GM19397 (cell line): Measurements from ENCODE around the gene GRIFIN.

Experiments used
- ATAC-seq: cut with Tn5 transposase; IDR thresholded peaks from one replicate; pipeline ENCODE4 v1.9.1; 2021; ENCODE audit warnings: mild to moderate bottlenecking, moderate library complexity; ENCODE audit not compliant: unreplicated experiment

Gene GRIFIN

DNA sequence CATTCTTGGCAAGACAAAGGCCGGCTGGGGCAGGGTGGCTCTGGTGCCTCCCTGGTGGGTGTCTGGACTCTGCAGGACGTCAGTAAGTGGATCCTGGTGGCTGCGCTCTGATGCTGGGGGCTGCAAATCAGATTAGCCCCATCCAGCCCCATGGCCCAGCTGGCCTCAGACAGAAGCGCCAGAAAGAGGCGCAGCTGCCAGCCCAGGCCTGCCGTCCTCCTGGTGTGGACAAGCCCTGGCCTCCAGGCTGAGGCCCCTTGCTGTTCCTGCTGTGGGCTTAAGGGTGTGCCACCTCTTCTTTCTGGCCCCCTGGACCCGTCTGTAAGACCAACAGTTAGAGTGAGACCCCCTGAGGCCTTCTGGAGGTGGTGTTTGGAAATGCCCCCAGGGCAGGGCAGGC lies 37.5 kb upstream of the GRIFIN start:
- no peak for ATAC-seq

DNA sequence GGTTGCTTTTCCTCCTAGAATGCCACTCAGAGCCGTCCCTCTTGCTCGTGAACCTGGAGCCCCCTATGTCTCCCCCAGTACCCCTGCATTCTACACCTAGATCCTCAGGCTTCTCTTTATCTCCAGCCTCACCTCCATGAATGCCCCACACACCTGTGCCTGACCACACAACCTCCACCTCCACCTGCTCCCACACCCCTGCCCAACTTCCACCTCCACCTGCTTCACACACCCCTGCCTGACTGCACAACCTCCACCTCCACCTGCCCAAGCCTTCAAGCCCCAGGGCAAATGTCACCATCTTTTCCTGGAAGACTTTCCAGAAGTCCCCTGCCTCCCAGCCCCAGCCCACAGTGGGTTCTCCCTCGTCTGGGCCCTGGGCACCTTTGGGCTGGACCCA lies 36.5 kb upstream of the GRIFIN start:
- ATAC-seq: no peak

DNA sequence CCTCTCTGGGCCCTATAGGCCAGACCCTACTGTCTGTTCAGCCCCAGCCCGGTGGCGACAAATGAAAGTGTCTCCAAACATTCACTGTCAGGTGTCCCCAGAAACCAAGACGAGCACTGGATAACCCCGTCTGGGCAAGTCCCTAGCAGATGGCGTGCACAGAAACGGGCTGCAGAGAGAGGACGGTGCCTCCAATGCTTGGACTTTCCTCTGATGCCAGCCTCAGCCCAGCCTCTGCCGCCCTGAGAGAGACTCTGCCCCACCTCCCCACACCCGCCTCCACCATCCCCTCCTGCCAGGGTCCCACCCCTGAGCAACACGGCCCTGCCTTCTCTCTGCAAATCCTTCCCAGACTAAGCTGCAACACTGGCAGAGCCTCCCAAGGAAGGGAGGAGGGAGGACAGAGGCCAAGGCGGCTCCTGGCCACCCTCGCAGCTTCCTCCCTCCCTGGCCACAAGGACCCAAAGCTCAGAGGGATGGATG lies 36.0 kb upstream of the GRIFIN start:
- ATAC-seq: no peak

DNA sequence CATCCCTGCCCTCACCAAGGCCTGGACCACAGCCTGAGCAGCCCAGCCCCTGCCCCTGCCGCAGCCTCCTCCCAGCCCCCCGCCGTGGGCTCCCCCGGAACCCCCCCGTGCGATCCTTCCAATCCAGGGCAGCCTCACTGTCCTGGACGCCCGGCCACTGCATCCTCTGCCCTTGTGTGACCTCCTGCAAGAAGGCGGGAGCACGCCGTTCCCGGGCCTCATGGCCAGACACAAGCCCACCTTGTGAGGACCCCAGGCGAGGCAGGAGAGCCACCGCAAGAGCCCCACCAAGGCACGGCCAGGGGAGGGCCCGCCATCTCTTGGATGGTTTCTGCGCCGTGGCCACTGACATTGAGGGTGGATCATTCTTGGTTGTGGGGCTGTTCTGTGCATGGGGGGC lies 35.6 kb upstream of the GRIFIN start:
- no peak for ATAC-seq

DNA sequence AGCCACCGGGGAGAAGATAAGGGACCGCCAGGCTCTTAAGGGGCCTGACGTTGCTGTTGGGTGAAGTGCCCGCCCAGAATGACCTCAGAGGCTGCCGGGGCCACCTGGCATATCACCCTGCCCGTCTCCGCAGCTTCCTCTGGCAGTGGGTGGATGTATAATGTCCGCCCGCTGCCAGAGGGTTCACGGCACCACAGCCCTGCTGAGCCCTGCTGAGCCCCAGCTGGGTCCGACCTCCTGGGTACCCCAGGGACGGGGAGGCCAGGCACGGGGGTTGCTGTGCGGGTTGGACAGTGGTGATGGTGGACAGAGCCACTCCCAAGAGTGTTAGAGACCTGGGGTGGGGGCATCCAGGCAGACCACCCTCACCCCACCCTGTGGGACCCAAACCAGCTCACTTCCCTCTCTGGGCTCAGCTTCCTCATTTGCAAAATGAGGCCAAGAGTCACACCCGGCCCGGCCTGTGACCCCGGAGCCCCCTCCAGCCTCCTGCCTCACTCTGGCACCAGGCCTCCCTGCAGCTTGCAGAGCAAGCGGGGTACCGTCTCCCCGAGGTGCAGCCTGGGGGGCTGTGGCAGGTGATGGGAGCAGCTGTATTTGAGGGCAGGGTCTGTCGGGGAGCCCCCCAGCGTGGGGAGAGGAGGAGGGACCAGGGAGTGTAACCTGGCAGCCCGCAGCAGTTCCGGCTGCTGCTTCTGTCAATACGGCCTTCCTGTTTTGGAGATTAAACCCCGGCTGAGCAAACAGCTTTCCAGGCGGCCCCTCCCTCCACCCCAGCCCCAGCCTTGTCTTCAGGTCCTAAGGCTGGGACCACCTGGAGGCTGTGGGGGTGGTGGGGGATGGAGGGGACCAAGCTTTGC lies 34.9 kb upstream of the GRIFIN start:
- ATAC-seq: no peak

DNA sequence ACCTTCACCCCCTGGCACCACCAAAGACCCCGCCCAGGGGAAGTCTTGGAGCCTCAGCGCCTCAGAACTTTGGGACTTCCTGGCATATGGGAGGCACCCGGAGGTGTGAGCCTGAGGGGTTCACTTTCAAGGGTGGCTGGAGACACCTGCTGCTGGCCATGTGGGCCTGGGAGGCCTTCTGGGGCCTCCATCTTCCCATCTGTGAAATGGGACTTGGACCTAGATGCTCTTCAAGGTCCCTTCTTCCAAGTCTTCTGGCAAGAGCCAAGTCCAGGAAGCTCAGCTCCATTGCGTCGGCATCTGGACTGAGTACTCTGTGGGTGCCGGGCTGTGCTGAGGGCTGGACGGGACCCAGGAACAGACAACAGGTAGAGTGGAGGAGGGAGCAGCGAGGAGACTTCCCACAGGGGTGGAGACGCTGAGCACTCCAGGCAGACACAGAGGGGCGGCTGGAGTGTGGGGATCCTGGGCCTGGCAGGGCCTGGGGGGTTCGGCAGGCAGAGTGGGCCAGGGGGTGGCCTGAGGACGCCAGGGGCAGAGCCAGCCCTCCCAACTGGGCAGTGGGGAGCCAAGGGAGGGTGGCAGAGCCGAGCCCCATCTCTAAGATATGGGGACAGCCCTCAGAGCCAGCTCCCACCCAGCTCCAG lies 34.1 kb upstream of the GRIFIN start:
- ATAC-seq: no peak

DNA sequence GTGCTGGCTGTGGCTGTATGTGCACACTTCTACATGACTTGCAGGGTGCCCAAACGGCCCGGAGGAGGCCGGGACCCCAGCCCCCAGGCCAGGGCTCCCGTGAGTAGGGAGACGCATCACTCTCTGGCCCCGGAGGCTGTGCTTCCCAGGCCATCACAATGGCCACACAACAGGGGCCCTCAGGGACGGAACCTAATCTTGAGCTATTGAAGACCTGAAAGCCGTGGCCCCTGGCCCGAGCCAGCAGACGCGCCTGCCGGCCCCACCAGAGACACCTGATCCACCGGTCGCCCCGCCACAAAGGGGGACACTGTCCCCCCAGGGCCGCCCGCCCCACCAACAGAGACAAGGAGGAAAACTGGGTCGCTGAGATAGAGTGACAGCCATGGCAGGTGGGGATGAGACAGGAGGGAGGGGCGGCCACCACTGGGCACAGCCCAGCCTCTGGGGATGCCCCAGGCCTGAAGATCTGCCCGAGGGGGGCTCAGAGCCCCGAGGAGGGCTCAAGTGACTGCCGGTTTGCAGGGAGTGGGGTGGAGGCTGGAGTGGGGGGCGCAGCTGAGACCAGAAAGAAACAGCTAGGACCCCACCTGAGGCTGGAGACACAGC lies 33.2 kb upstream of the GRIFIN start:
- no peak for ATAC-seq

DNA sequence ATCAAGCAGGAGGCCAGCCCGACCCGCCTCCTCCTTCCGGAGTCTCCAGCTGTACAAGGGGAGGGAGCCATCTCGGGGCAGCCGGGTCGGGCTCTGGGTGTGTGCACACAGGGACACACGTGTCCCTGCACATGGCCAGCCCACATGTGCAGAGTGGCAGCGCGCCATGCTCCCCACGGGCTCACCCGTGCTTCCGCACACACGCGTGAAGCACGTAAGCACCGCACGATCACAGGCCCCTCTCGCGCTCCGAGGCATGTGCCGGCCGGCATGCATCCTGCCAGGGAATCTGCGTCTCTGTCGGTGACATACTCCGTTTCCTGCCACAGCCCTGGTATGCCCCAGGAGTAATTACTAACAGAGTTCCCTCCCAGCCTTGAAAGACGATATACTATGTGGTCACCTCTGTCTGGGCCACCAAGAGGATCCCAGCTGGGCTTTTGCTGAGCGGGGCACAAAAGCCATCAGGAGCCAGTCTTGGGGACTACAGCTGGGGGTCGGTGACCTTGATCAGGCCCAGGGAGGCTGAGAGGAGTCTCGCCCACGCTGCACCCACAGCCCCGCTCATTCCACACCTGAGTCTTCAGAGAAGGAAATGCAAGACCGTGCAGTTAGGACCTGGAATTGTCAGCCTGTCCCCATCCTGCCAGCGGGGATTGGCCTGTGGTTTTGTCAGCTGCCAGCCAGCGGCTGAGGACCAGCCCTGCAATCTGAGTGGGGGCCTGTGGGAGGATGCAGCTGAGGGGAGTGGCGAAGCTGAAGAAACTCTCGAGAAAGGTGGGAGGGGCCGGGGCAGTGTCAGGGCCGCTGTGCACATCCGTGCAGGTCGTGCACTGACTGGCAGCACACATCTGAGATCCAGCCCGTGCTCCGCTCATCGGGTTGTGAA lies 32.4 kb upstream of the GRIFIN start:
- peak; percentile 44 for ATAC-seq

DNA sequence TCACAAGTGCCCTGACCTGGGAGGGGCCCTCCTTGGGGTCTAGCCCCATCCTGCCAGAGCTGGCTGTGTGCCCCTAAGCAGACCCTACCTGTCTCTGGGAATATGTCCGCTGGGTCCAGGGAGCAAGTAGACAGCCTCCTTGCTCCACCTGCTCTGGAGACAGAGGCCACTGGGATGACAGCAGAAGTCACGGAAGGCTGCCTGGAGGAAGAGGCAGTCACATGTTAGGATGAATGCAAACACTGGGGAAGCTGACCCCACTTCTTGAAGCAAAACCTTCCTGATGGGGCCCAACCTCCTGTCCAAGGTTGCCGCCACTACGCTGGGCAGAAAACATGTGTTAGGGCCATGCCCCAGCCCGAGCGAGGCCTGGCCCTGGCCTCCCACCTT lies 31.7 kb upstream of the GRIFIN start:
- no peak for ATAC-seq

DNA sequence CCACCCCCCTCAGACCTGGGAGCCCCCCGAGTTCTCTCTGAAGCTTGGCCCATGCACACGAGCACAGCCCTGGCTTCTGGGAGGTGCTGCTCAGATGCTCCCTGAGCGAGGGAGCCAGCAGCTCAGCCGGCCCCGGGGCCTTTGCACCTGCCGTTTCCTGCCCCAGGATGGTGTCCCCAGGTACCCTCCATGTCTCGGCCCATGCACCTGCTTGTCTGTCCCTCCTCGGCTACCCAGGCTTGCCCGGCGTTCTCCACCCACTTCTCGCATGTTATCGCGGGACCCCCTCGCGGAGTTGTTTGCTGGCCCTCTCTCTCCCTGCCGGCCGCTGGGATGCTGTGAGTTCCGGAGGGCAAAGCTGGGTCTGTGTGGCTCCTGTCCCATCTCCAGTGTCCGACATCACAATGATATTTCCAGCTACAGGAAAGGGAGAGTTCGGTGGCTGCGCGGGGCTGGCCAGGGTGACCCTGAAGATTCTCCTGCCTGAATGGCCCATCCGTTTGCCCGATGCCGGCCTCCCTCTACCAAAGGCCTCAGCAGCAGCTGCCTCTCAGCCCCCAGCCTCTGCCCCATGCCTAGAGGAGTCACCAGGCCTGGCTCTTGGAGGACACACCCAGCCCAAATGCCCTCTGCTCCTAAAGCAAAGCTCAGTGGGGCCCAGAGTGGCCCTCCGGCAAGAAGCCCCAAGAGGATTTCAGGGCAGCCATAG lies 31.2 kb upstream of the GRIFIN start:
- no peak for ATAC-seq

DNA sequence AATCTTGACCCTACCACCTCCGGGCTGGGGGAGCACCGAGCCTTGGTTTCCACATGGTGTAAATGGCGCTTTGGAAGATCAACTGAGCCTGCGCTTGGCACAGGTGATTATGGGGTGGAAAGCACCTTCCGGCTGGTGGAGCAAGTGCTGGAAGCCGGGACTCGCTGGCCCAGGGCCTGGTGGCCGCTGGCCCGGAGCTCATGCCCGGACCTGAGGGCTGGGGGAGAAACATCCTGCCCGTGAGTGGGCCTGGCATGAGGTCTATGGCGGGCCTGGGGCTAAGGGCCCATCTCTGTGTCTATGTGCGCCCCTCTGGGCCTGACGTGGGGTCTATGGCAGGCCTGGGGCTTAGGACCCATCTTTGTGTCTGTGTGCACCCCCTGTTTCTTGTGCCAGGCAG lies 29.2 kb upstream of the GRIFIN start:
- no peak for ATAC-seq

DNA sequence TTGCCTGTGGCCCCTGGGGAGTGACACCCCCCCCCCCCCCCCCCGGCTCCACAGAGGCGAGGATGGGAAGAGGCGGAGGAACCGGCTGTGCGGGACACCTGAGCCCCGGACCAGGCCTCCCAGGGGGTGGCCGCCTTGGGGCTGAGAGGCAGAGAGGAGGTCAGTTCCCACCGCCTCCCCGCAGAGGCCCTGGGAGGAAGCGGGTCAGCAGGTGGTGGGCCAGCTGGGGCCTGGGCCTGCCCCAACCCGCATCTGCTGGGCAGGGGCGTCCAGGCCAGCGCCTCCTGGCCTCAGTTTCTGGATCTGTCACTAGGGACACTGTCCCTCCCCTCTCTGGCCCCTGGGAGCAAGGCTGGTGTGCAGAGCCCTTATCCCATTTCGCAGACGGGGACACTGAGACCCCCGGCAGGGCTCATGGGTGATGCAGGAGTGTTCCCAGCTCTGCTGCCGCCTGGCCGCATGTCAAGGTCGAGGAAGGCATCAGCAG lies 28.7 kb upstream of the GRIFIN start:
- ATAC-seq: no peak

DNA sequence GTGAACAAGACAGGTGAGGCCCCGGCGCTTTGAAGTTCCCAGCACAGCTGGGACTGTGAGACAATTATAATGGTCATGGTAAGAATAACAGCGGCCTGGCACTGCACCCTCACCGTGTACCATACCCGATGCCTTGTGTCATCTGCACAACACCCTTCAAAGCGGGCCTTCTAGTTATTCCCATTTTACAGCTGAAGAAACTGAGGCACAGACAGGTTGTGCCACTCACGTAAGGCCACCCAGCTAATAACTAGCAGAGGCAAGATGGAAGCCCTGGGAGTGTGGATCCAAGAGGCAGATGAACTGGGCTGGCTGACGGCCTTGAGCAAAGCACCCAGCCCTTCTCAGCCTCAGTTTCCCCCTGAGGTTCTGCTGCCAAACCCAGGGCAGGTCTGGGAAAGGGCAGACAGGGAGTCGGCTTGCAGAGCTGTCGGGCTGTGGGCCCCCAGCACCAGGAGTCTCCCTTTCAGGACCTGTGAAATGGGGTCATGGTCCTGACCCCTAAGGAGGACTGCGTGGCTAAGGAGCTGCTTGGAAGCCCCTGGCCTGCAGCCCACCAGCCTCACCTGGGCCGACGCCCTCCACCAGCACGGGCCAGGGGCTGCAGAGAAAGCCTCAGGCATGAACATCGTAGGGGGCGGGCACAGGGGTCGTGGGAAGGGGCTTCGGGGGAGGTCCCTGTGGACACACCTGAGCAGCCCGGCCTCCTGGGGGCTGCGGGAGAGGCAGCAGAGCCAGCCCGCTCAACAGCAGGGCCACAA lies 28.1 kb upstream of the GRIFIN start:
- no peak for ATAC-seq

DNA sequence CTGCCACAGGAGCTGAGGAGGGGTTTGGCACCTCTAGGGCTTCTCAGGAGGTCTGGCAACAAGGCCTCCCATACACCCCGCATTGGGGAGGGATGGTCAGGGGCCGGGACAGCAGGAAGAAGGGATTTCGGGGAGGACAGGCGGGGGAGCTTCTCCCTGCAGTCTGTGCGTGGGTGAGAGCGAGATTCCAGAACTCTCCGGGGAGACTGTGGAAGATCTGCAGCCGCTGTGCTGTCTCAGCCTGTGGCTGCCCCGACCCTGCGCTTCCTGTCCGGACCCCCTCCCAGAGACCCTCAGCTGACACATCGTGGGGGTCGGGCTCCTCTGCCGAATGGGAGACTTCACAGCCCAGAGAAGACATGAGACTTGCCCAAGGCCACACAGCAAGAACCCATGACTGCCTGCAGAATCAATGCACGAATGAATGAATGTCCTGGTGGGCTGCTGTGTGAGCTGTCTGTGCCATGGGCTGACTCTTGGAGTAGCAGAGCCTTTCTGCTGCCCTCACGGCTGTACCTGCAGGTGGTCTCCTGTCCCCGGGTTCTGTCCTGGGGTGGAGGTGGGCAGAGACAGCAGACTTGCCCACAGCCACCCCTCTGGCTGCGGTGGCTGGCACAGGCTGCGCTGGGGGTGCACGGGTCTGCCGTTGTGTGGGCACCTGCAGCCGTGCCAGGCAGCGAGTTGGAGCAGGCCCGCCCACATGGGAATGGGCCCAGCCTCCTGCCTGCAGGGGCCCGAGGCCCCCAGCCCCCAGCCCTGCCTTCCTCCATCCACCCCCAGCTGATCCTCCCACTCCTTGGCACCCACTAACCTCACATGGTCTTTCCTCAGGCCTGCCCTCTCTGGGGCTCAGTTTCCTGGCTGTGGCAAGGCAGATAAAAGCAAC lies 27.1 kb upstream of the GRIFIN start:
- no peak for ATAC-seq

DNA sequence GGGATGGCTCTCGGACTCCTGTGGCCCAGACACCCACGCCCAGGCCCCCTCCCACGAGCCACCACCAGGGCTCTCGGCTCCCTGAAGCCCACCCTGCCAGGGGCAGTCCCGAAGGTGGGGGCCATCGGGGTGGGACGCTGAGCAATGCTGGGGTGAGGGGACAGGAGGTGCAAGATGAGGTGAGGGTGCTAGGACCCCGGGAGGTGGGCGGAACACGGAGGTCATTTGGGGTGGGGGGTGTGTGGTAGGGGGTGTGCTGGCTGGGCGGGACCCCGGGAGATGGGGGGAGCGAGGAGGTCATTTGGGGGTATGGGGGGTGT lies 26.4 kb upstream of the GRIFIN start:
- no peak for ATAC-seq

DNA sequence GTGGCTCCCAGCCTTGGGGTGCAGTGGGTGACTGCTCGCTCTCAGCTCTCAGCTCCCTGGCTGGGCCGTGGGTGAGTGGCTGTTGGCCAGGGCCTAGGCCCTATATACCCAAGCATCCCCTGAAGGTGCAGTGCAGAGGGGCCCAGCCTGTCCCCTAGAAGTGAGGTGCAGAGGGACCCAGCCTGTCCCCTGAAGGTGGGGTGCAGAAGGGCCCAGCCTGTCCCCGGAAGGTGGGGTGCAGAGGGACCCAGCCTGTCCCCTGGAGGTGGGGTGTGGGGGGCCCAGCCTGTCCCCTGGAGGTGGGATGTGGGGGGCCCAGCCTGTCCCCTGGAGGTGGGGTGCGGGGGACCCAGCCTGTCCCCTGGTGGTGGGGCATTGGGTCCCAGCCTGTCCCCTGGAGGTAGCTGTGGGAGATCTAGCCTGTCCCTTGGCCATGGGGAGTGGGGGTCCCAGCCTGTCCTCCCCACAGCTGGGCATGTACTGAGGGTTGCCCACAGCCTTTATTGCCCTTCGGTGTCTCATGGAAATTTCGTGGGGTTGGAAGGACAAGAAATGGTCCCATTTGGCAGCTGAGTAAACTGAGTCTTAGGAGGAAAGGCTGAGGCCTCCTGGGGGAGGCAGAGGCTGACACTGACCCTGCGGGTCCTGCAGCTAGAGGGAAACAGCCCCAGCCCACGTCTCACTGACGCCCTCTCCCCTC lies 25.9 kb upstream of the GRIFIN start:
- ATAC-seq: no peak

DNA sequence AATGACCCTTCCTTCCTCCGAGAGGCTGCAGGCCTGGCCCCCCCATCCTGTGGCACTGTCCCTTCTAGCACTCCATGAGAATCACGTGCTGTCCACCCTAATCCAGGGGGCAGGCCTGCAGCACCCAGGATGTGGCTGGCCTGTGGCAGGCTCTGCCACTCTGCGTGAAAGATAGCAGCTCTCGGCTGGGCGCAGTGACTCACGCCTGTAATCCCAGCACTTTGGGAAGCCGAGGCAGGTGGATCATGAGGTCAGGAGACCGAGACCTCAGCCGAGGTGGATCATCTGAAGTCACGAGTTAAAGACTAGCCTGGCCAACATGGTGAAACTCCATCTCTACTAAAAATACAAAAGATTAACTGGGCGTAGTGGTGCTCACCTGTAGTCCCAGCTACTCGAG lies 24.5 kb upstream of the GRIFIN start:
- no peak for ATAC-seq
